C4-2B (cell line): Measurements from ENCODE around the gene ASIC2.
"Not testable (repeated sequence)": the region's sequence is repeated elsewhere in the genome, so short reads cannot be mapped to it uniquely, and the experiment has no call there.

Experiments used
- CTCF ChIP-seq: fragments of 450-650 bp; conservative IDR thresholded peaks from 2 replicates; pipeline ENCODE4 v1.5.1; 2017; ENCODE audit warnings: mild to moderate bottlenecking
- ZFX ChIP-seq: fragments of 450-650 bp; IDR thresholded peaks from 2 replicates; pipeline ENCODE4 v1.6.1; 2017

DNA sequence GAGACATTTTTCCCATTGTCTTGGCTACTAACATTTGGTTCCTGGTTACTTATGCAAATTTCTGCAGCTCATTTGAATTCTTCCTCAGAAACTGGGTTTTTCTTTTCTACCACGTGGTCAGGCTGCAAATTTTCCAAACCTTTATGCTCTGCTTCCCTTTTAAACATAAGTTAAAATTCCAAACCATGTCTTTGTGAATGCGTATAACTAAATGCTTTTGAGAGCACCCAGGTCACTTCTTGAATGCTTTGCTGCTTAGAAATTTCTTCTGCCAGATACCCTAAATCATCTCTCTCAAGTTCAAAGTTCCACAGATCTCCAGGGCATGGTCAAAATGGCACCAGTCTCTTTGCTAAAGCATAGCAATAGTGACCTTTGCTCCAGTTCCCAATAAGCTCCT is 305.2 kb downstream of the ASIC2 start:
- not testable (repeated sequence) for TF ChIP-seq CTCF, ZFX
